ENCODE data around the gene FGGY. TPM values are rescaled to one million over a fixed set of nuclear protein-coding genes. Genes with fewer than 3 reads are reported as not detected.
"Not testable (repeated sequence)": the region's sequence is repeated elsewhere in the genome, so short reads cannot be mapped to it uniquely, and the experiment has no call there.

Gene FGGY
- total RNA-seq, 2 donors from 2014 or later: 14.1 to 14.8 TPM

- Histone ChIP-seq H3K9ac (ENCODE audit: extremely low read depth, low read length, poor library complexity, severe bottlenecking) (no peak overlapping the region), H3K36me3 (ENCODE audit: control insufficient read depth, insufficient read depth, low read length) (no peaks in the 10 kb centered on the region), H3K27ac (ENCODE audit: low read depth, low read length) (no peak overlapping the region), H3K4me3 (ENCODE audit: low read length) (no peak overlapping the region), H3K27me3 (ENCODE audit: control insufficient read depth, insufficient read depth, low read length, poor library complexity, severe bottlenecking) (no peaks in the 10 kb centered on the region), H3K4me1 (ENCODE audit: control insufficient read depth, insufficient read depth, low read length) (no peaks in the 10 kb centered on the region), H3K9me3 (ENCODE audit: control insufficient read depth, low read length) (peaks cover 3% of the 10 kb centered on the region)
- TF ChIP-seq CTCF (conservative IDR thresholded peaks at IDR 0.05): no peak
- DNase-seq: no peak
- no peaks in the 10 kb centered on the region for H3K4me1 Mint-ChIP-seq
- no peak overlapping the region for H3K27ac Mint-ChIP-seq
- H3K27me3 Mint-ChIP-seq (ENCODE audit: insufficient read depth): no peaks in the 10 kb centered on the region
- H3K4me3 Mint-ChIP-seq: no peak overlapping the region
- H3K9me3 Mint-ChIP-seq: peaks cover 12% of the 10 kb centered on the region
- H3K36me3 Mint-ChIP-seq (ENCODE audit: low read depth): peaks cover 5% of the 10 kb centered on the region
- WGBS, 2 experiments (ENCODE audit: insufficient coverage in 1 of 2, insufficient read length in 1 of 2): 80 to 90% methylated on average over 1 to 3 of the region's 3 CpGs
Measured at GRCh38 chr1:59709333-59709732, 412.4 kb downstream of the FGGY start.

- not testable (repeated sequence) for H3K27me3 ChIP-seq (ENCODE audit: control insufficient read depth, insufficient read depth, low read length, poor library complexity, severe bottlenecking); H3K9ac ChIP-seq (ENCODE audit: extremely low read depth, low read length, poor library complexity, severe bottlenecking); H3K27ac ChIP-seq (ENCODE audit: low read depth, low read length); H3K4me3 Mint-ChIP-seq; H3K4me1 ChIP-seq (ENCODE audit: control insufficient read depth, insufficient read depth, low read length); H3K27ac Mint-ChIP-seq; H3K4me3 ChIP-seq (ENCODE audit: low read length); H3K36me3 ChIP-seq (ENCODE audit: control insufficient read depth, insufficient read depth, low read length); H3K4me1 Mint-ChIP-seq; H3K36me3 Mint-ChIP-seq (ENCODE audit: low read depth); DNase-seq; H3K27me3 Mint-ChIP-seq (ENCODE audit: insufficient read depth); H3K9me3 ChIP-seq (ENCODE audit: control insufficient read depth, low read length)
- peaks cover 12% of the 10 kb centered on the region for H3K9me3 Mint-ChIP-seq
- WGBS, 2 experiments (ENCODE audit: insufficient coverage in 1 of 2, insufficient read length in 1 of 2): 89% methylated on average over 2 of the region's 2 CpGs; no CpG with 5 or more reads in 1 of the 2 experiments
Measured at GRCh38 chr1:59710920-59711319, 414.0 kb downstream of the FGGY start.

GRCh38 chr1:59714219-59714618, 417.3 kb downstream of the FGGY start:
- Histone ChIP-seq H3K4me1 (ENCODE audit: control insufficient read depth, insufficient read depth, low read length) (no peaks in the 10 kb centered on the region), H3K27ac (ENCODE audit: low read depth, low read length) (no peak overlapping the region), H3K9ac (ENCODE audit: extremely low read depth, low read length, poor library complexity, severe bottlenecking) (no peak overlapping the region), H3K36me3 (ENCODE audit: control insufficient read depth, insufficient read depth, low read length) (no peaks in the 10 kb centered on the region), H3K9me3 (ENCODE audit: control insufficient read depth, low read length) (peaks cover 3% of the 10 kb centered on the region), H3K27me3 (ENCODE audit: control insufficient read depth, insufficient read depth, low read length, poor library complexity, severe bottlenecking) (no peaks in the 10 kb centered on the region), H3K4me3 (ENCODE audit: low read length) (no peak overlapping the region)
- peaks cover 4% of the 10 kb centered on the region for H3K4me1 Mint-ChIP-seq
- H3K4me3 Mint-ChIP-seq: no peak overlapping the region
- H3K9me3 Mint-ChIP-seq: peaks cover 12% of the 10 kb centered on the region
- H3K27ac Mint-ChIP-seq: no peak overlapping the region
- peaks cover 5% of the 10 kb centered on the region for H3K36me3 Mint-ChIP-seq (ENCODE audit: low read depth)
- TF ChIP-seq CTCF (conservative IDR thresholded peaks at IDR 0.05): no peak
- H3K27me3 Mint-ChIP-seq (ENCODE audit: insufficient read depth): no peaks in the 10 kb centered on the region
- no peak for DNase-seq

GRCh38 chr1:59714966-59715365, 418.1 kb downstream of the FGGY start:
- no peak overlapping the region for H3K4me3 ChIP-seq (ENCODE audit: low read length)
- Mint-ChIP-seq H3K27me3 (ENCODE audit: insufficient read depth) (no peaks in the 10 kb centered on the region), H3K36me3 (ENCODE audit: low read depth) (peaks cover 5% of the 10 kb centered on the region), H3K4me3 (no peak overlapping the region), H3K9me3 (peaks cover 12% of the 10 kb centered on the region), H3K27ac (no peak overlapping the region), H3K4me1 (peaks cover 4% of the 10 kb centered on the region)
- H3K27ac ChIP-seq (ENCODE audit: low read depth, low read length): no peak overlapping the region
- no peaks in the 10 kb centered on the region for H3K4me1 ChIP-seq (ENCODE audit: control insufficient read depth, insufficient read depth, low read length)
- peaks cover 3% of the 10 kb centered on the region for H3K9me3 ChIP-seq (ENCODE audit: control insufficient read depth, low read length)
- H3K27me3 ChIP-seq (ENCODE audit: control insufficient read depth, insufficient read depth, low read length, poor library complexity, severe bottlenecking): no peaks in the 10 kb centered on the region
- no peak overlapping the region for H3K9ac ChIP-seq (ENCODE audit: extremely low read depth, low read length, poor library complexity, severe bottlenecking)
- 76% methylated on average over 1 of the region's 1 CpG; no CpG with 5 or more reads in 1 of the 2 experiments for WGBS, 2 experiments (ENCODE audit: insufficient coverage in 1 of 2, insufficient read length in 1 of 2)
- no peaks in the 10 kb centered on the region for H3K36me3 ChIP-seq (ENCODE audit: control insufficient read depth, insufficient read depth, low read length)
- no peak for TF ChIP-seq CTCF (conservative IDR thresholded peaks at IDR 0.05)
- DNase-seq: no peak

Measured in endodermal cell (in vitro differentiated cells).